Measurements from ENCODE around the gene GRIN2C.
"Not testable (repeated sequence)": the region's sequence is repeated elsewhere in the genome, so short reads cannot be mapped to it uniquely, and the experiment has no call there.

Gene GRIN2C

GRCh38 chr17:74873874-74874614 is 14.4 kb upstream of the GRIN2C start:
- no peak for DNase-seq (ENCODE audit: low spot score)

GRCh38 chr17:74873037-74873873 is 13.6 kb upstream of the GRIN2C start:
- DNase-seq (ENCODE audit: low spot score), result peak; percentile 100
- in situ Hi-C loops (cut with MboI; ENCODE audit: low sequenced_read_pairs, unreplicated experiment), result no loop called here
- TF ChIP-seq CTCF (IDR thresholded peaks at IDR 0.05; ENCODE audit: borderline replicate concordance, control extremely low read depth, extremely low read depth, insufficient read depth, missing control alignments), result no peak

More at GRCh38 chr17:74873874-74874614, 14.4 kb upstream of the GRIN2C start:
- no peak for TF ChIP-seq CTCF (IDR thresholded peaks at IDR 0.05; ENCODE audit: borderline replicate concordance, control extremely low read depth, extremely low read depth, insufficient read depth, missing control alignments)
- in situ Hi-C loops (cut with MboI; ENCODE audit: low sequenced_read_pairs, unreplicated experiment), result no loop called here

GRCh38 chr17:74872313-74873036 is 12.8 kb upstream of the GRIN2C start, which contains the start of gene FDXR:
Gene FDXR (minus strand): TSS chr17:74872994. CDS start chr17:74872944, 50 bp downstream.
- in situ Hi-C loops (cut with MboI; ENCODE audit: low sequenced_read_pairs, unreplicated experiment), result no loop called here
- DNase-seq (ENCODE audit: low spot score), result no peak
- no peak for TF ChIP-seq CTCF (IDR thresholded peaks at IDR 0.05; ENCODE audit: borderline replicate concordance, control extremely low read depth, extremely low read depth, insufficient read depth, missing control alignments)

GRCh38 chr17:74871356-74872076 is 11.8 kb upstream of the GRIN2C start:
- no peak for DNase-seq (ENCODE audit: low spot score)
- in situ Hi-C loops (cut with MboI; ENCODE audit: low sequenced_read_pairs, unreplicated experiment), result no loop called here
- TF ChIP-seq CTCF (IDR thresholded peaks at IDR 0.05; ENCODE audit: borderline replicate concordance, control extremely low read depth, extremely low read depth, insufficient read depth, missing control alignments), result no peak

- DNase-seq (ENCODE audit: low spot score), result no peak
- in situ Hi-C loops (cut with MboI; ENCODE audit: low sequenced_read_pairs, unreplicated experiment), result no loop called here
- no peak for TF ChIP-seq CTCF (IDR thresholded peaks at IDR 0.05; ENCODE audit: borderline replicate concordance, control extremely low read depth, extremely low read depth, insufficient read depth, missing control alignments)
Observed at GRCh38 chr17:74870512-74870911, 10.8 kb upstream of the GRIN2C start.

GRCh38 chr17:74870028-74870427 is 10.3 kb upstream of the GRIN2C start:
- DNase-seq (ENCODE audit: low spot score); in situ Hi-C loops (cut with MboI; ENCODE audit: low sequenced_read_pairs, unreplicated experiment): not testable (repeated sequence)
